Kidney (tissue), 14 donors: ENCODE data around the gene CALN1. TPM values are rescaled to one million over a fixed set of nuclear protein-coding genes. Genes with fewer than 3 reads are reported as not detected.
"Not testable (repeated sequence)": the region's sequence is repeated elsewhere in the genome, so short reads cannot be mapped to it uniquely, and the experiment has no call there.

ENCODE experiments used
- DNase-seq, 5 donors: peaks; one replicate each; pipeline ENCODE4 v3.0.0-alpha.2; 2013 to 2020
- FAIRE-seq: peaks from 2 replicates; lab custom pipeline; 2012; peaks lifted over from hg19 to GRCh38; lab: Jason Lieb, UNC
- H3K27ac ChIP-seq, 2 donors: one replicate each; pipeline ENCODE4 v1.7.0; 2013; ENCODE audit warnings: low read depth in 2 of 2, low read length in 2 of 2, inconsistent platforms in 1 of 2
- H3K27me3 ChIP-seq: one replicate; pipeline ENCODE4 v1.7.1; 2013; ENCODE audit warnings: low read length, inconsistent platforms; ENCODE audit not compliant: control insufficient read depth, insufficient read depth
- H3K36me3 ChIP-seq, 3 donors: one replicate each; pipeline versions ENCODE4 v1.7.0 to v1.7.1; 2013; ENCODE audit warnings: low read length in 3 of 3, control low read depth in 1 of 3, inconsistent platforms in 1 of 3; ENCODE audit not compliant: insufficient read depth in 3 of 3, control insufficient read depth in 2 of 3
- H3K4me1 ChIP-seq, 3 donors: one replicate each; pipeline versions ENCODE4 v1.7.0 to v1.7.1; 2013; ENCODE audit warnings: low read length in 3 of 3, inconsistent platforms in 1 of 3, low read depth in 1 of 3; ENCODE audit not compliant: control insufficient read depth in 2 of 3, insufficient read depth in 2 of 3
- H3K4me3 ChIP-seq, 3 donors: one replicate each; pipeline versions ENCODE4 v1.7.0 to v1.8.1; 2013; ENCODE audit warnings: low read length in 3 of 3, control low read depth in 1 of 3, inconsistent platforms in 1 of 3
- H3K9ac ChIP-seq, 3 donors: one replicate each; pipeline versions ENCODE4 v1.7.0 to v1.7.1; 2013; ENCODE audit warnings: low read length in 3 of 3, control low read depth in 1 of 3, inconsistent platforms in 1 of 3
- H3K9me3 ChIP-seq, 3 donors: one replicate each; pipeline versions ENCODE4 v1.7.0 to v1.7.1; 2013; ENCODE audit warnings: low read length in 3 of 3, control low read depth in 1 of 3, inconsistent platforms in 1 of 3; ENCODE audit not compliant: control insufficient read depth in 2 of 3, insufficient read depth in 1 of 3
- CTCF ChIP-seq: IDR thresholded peaks from 3 replicates; pipeline ENCODE4 v1.5.1; 2012; ENCODE audit warnings: mild to moderate bottlenecking, moderate library complexity, borderline replicate concordance; ENCODE audit not compliant: insufficient read depth; ENCODE audit errors: extremely low read depth
- intact Hi-C: fragments of 100-400 bp; cut with DNase I; formaldehyde crosslinking; loops from one replicate; pipeline ENCODE4 v1.11.1; 2022
- polyA plus RNA-seq: library from polyadenylated mRNA; stranded (reverse); fragments of 350-450 nt; fragmentation: Illumina TruSeq; extraction: RNeasy Lipid Tissue Mini Kit (QIAGEN cat#74804); gene quantifications from one replicate; pipeline ENCODE4 v1.2.3, GENCODE V29; 2014; ENCODE audit warnings: low read depth, low replicate concordance; ENCODE audit not compliant: insufficient read depth
- total RNA-seq: library from RNA; stranded (reverse); fragmentation: NEBNext Ultra II Directional; extraction: Animal tissue kit (Norgen Biotek cat#: 25700); gene quantifications from one replicate; pipeline ENCODE4 v1.2.1, GENCODE V29; 2021
- donor health status: control.
- donor health status: control.
- donor health status: control.
- donor health status: control.
- donor health status: control.
- donor health status: DM: yes; HTN: yes; CAD: no.
- donor health status: Normal renal cell carcinoma (clear cell type).

Gene CALN1
- total and polyA plus RNA-seq, 2 donors from 2014 or later = not detected

DNA sequence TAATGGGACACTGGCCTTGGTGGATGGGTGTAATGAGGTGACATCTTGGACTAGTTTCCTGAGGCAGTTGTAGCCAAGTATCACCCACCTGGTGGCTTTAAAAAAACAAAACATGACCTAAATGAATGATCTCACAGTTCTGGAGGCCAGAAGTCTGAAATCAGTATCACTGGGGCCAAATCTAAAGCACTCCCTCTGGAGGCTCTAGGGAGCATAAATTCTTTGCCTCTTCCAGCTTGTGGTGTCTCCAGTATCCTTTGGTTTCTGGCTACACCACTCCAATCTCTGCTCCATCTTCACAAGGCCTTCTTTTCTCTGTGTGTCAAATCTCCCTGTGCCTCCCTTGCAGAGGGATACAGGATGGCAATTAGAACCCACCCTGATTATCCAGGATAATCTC, 342.9 kb downstream of the CALN1 start:
- Histone ChIP-seq H3K9me3 (peaks cover 0 to 8% (median 4%) of the 10 kb centered on the region in 3 donors), H3K4me1 (no peaks in the 10 kb centered on the region), H3K27me3 (no peaks in the 10 kb centered on the region), H3K36me3 (no peaks in the 10 kb centered on the region), H3K27ac (no peak overlapping the region), H3K9ac (no peak overlapping the region), H3K4me3 (no peak overlapping the region)
- TF ChIP-seq CTCF = no peak
- intact Hi-C loops = no loop called here
- DNase-seq (no peak), FAIRE-seq (no peak)

DNA sequence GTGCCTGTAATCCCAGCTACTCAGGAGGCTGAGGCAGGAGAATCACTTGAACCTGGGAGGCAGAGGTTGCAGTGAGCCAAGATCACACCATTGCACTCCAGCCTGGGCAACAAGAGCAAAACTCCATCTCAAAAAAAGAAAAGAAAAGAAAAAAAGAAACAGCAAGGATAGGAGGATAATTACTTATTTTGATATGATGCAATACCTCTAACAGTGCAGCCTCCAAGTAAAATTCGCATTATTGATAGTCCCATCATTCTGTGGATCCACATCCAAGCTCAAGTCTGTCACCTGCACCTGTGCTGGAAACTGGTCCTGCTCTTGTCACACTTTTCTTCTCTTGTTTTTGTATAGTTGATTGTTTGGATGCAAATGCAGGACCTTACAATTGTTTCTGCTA, 346.4 kb downstream of the CALN1 start:
- intact Hi-C loops, DNase-seq, H3K4me3 ChIP-seq, H3K9ac ChIP-seq, H3K4me1 ChIP-seq, FAIRE-seq, H3K27me3 ChIP-seq, H3K27ac ChIP-seq, H3K9me3 ChIP-seq, H3K36me3 ChIP-seq: not testable (repeated sequence)

DNA sequence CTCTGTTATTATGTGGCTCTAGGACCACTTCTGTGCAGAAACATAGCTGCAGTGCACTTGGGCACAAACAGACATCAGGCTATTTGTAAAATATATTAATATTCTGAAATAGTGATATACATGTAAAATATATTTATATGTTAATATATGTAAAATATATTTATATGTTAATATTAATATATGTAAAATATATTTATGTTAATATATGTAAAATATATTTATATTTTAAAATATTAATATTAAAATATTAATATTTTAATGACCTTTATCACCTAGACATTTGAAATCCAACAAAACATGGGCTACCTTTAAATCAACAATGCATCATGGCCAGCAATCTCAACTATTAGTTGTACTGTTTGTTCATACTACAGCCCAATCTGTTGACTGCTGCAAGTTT, 347.2 kb downstream of the CALN1 start:
- intact Hi-C loops = no loop called here
- no peak for DNase-seq
- Histone ChIP-seq H3K36me3 (no peaks in the 10 kb centered on the region), H3K4me1 (no peaks in the 10 kb centered on the region), H3K9me3 (peaks cover 0 to 6% (median 0%) of the 10 kb centered on the region in 3 donors), H3K4me3 (no peak overlapping the region), H3K9ac (no peak overlapping the region), H3K27ac (no peak overlapping the region), H3K27me3 (no peaks in the 10 kb centered on the region)
- no peak for TF ChIP-seq CTCF
- FAIRE-seq = peak; percentile 3

GRCh38 chr7:72063330-72063729, 348.8 kb downstream of the CALN1 start:
- no peak overlapping the region for H3K9ac ChIP-seq
- H3K9me3 ChIP-seq = peaks cover 0 to 6% (median 0%) of the 10 kb centered on the region in 3 donors
- intact Hi-C loops = no loop called here
- no peak overlapping the region for H3K27ac ChIP-seq
- TF ChIP-seq CTCF = no peak
- H3K4me1 ChIP-seq = no peaks in the 10 kb centered on the region
- H3K27me3 ChIP-seq = no peaks in the 10 kb centered on the region
- H3K4me3 ChIP-seq = no peak overlapping the region
- H3K36me3 ChIP-seq = no peaks in the 10 kb centered on the region
- no peak for FAIRE-seq
- DNase-seq = no peak
